HG02870 (cell line): Measurements from ENCODE around the gene RACK1.
"Not testable (repeated sequence)": the region's sequence is repeated elsewhere in the genome, so short reads cannot be mapped to it uniquely, and the experiment has no call there.

Source experiments
- ATAC-seq: cut with Tn5 transposase; IDR thresholded peaks from one replicate; pipeline ENCODE4 v1.9.1; 2021; ENCODE audit warnings: mild to moderate bottlenecking, moderate library complexity; ENCODE audit not compliant: unreplicated experiment

The RACK1 gene

DNA sequence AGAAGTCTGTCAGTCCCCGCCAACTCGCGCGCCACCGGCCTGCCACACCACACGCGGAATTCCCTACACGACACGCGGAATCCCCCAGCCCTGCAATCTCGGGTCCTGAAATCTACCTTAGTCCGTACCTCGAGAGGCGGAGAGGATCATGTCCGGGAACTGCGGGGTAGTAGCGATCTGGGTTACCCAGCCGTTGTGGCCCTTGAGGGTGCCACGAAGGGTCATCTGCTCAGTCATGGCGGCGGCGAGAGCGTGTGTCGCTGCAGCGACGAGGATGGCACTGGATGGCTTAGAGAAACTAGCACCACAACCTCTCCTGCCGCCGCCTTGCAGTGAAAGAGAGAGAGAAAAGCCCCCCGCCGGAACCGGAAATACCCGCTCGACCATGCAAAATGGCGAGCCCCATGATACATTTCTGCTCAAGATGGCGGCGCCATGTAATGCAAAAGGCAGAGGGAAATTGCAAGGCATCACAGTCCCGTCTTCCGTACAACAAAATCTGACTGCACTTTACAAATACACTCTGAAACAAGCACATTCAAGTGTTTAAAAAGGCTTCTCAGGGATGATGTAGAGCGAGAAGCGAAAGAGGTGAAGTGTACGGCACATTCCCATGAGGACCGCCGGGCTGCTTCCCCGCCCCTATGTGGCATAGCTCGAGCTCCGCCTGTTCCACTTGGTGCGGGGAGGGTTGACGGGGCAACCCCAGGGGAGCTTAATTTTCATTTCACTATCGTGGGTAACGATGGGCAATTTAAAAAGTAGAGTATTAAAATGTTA lies at the start of gene RACK1:
Gene RACK1, minus strand, starts transcription at position 343 of the 780 bp plus-strand sequence. Its CDS starts 106 bp downstream, at position 237.
- ATAC-seq = peak; percentile 50

DNA sequence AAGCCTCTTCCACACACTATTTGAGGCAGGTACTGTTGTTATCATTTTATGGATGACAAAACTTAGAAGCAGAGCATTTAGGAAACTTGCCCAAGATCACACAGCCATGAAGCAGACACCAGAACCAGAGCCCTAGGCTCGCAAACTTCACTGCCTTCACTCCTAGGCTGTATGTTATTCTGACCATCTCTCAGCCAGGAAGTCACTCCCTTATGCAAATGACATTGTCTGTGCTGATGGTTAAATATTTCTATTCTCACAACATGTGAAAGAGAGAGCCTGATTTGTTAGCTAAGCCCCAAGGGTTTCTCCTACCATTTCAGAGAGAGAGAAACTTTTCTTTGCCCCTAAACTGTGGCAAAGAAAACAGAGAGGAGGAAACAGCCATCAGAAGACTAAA lies 43.6 kb upstream of the RACK1 start:
- not testable (repeated sequence) for ATAC-seq

DNA sequence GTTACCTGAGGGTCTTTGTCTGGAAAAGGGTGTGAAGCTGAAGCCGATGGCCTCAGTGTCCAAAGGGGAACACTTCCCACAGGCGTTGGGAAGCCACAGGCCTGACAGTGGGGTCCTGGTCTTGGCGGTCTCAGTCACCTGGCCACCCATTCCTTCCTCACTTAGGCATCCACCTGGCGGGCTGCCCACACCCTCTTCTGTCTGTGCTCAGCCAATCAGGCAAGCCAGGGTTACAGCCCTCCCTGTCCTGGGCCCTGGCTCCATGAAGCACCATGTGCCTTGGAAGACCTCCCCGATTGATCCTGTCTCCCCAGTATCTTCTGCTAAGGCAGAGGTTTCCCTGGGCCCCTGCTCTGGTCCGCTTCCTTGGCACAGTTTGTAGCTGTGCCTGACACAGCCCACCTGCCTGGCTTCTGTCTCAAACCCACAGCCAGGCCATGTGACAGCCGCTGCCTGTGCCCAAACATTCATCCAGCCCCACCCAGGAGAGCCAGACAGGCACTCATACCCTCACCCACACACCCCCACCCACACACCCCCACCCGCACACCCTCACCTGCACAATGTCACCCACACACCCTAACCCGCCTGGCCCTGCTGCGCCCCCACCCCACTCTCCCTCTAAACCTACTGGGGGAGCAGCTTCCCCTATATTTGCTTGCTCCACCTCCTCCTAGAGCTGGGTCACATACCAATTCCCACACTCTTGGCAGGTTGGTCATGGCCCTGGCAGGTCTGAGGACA lies 42.4 kb upstream of the RACK1 start:
- not testable (repeated sequence) for ATAC-seq

DNA sequence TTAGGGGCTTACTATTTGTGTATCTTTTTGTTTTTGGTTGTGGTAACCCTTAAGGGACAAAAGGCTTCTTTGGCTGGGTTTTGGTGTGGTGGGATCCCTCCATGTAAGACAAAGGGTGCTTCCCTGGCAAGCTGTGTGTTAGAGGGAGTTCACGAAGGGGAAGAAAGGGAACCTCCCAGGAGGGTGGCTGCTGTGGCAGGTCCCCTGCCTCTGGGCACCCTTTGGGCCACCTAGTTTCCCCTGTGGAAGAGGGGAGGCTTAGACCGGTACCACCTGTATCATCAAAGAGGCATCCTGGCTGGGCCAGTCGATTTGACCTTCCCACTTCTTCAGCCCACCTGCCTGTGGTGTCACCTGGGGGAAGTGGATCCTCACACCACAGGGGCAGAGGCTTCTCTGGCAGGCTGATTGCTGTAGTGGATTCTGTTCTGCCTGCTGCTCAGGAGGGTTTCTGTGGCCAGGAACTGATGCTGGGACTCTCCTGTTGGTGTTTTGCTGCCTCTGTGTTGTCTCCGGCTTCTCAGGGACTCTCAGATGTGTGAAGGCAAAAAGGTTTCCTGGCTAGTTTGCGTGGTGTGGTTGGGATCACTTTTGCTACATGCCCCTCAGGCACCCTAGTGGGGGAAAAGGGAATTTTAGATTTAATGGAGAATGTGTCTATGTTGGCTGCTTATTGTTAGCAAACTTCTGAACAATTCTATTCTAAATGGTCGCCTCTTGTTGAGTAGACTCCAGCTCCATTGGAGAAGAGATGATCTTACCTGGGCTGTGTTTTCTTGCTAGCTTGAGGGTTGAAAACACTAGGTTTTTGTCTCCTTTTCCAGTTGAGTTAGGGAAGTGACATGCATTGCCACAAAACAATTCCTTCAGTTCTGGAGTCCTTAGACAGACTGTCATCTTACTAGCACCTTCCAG lies 40.4 kb upstream of the RACK1 start:
- not testable (repeated sequence) for ATAC-seq

DNA sequence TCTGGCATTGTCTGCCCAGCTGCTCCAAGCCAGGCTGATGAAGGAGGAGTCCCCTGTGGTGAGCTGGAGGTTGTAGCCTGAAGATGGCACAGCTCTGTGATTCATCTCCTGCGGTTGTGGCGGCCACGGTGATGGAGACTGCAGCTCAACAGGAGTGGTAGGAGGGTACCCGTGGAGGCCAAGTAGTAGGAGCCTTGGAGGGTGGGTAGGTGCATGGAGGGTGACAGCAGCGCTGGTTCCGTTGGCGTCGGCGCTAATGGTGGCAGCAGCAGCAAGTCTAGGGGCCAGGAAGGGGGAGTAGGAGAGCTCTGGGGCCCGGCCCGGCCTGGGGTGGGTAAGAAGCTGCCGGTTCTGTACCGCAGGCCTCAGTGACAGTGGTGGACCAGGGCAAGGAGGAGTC lies 39.6 kb upstream of the RACK1 start:
- ATAC-seq = no peak

DNA sequence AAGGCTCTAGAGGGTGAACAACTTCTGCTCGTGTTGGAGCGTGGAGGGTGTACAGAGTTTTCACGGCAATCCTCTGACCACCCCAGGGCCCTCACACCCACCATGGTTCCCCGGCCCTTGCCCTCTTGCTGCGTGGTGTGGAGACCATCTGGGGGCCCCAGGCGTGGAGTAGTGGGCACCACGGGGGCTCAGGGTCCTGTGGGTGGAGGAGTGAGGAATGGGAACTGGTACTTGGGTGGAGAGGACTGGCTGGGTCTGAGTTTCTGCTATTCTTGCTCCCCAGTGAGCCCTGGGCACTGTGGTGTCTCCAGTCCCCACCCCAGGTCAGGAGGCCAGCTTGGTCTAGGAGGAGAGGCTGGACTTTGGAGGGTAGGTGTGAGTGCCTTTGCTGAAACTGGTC lies 39.2 kb upstream of the RACK1 start:
- no peak for ATAC-seq

DNA sequence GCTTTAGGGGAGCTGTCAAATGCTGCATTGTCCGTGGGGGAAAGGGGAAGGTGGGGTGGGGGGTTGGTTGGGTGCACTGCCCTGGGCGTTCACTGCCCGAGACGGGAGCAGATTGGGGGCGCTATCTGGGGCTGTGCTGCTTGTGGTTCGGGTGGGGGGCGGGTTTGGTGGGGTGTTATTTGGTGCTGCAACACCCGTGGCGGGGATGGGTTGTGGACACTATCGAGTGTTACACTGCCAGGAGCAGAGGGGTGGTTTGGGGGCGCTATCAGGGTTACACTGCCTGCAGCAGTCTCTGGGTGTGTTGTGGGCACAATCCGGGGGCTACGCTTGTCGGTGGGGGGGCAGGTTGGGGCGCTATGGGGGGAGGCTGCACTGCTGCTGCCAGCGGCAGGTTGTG lies 38.7 kb upstream of the RACK1 start:
- ATAC-seq = not testable (repeated sequence)

DNA sequence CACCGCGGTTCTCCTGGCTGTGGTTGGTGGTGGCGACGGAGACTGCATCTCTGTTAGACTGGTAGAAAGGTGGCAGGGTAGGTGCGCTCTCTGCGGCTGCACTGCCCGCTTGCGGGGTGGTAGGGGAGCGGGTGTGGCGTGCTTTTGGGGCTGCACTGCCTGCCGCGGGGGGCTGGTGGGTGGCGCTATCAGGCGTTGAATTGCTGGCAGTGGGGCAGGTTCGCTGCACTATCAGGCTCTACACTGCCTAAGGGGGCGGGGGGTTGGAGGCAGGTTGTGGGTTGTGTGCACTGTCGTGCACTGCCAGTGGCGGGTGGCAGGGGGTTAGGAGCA lies 38.2 kb upstream of the RACK1 start:
- ATAC-seq = no peak

DNA sequence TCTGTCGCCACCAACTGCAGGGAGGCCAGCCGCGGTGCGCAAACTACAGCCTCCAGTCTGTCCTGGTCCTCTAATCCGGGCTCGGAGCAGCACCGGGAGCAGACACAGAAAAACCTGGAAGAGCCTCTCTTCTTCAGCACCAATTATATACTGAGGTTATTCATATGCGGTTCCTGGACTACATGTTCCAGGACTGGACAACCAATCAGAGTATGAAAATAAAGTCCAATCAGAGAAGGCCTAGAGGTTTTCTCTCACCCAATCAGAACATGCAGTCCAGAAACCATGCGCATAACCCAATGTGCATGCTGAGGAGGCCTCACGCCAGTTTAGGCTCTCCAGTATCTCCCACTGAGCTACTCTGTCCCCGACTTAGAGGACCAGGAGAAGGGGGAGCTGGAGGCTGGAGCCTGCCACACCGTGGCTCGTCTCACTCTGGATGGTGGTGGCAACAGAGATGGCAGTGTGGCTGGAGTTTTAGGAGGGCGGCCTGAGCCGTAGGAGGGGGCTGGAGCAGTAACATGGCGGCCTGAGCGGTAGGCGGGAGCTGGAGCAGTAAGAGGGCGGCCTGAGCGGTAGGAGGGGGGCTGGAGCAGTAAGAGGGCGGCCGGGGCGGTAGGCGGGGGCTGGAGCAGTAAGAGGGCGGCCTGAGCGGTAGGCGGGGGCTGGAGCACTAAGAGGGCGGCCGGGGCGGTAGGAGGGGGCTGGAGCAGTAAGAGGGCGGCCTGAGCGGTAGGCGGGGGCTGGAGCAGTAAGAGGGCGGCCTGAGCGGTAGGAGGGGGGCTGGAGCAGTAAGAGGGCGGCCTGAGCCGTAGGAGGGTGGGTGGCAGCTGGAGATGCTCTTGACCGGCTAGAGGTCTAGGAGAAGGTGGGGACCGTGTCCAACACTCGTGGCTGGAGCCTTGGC lies 37.6 kb upstream of the RACK1 start:
- ATAC-seq = no peak

DNA sequence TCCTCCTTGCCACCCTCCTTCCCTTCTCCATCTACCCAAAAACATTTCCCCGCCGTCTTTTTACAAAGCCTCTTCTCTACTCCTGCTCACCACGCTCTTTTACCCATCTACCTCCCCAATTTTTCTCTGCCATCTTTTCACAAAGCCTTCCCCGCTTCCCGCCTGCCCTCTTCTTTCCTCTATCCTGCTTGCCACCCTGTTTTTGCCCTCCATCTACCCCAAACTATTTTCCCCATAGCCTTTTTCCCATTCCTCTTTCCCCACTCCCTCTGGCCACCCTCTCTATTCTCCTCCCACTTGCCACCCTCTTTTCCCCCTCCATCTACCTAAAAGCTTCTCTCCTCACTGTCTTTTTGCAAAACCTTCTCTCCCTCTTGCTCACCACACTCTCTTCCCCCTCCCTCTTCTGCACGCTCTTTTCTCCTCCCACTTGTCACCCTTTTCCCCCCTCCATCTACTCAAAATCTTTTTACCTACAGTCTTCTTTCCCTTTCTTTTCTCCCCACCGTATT lies 36.6 kb upstream of the RACK1 start:
- no peak for ATAC-seq

DNA sequence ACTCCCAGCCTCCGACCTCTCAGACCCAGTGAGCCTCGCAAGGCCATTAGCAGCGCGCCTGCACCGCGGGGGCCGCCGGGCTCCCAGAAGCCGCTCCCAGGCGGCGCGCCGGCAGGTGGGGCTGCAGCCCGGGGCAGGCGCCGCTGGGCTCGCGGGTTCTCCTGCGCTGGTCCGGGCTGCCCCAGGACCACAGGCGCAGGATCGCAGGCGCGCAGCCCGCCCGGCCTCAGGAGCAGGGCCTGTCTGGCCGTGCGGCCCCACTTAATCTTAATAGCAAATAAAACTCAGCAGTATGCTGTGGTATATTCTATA lies 29.7 kb upstream of the RACK1 start:
- ATAC-seq = not testable (repeated sequence)

DNA sequence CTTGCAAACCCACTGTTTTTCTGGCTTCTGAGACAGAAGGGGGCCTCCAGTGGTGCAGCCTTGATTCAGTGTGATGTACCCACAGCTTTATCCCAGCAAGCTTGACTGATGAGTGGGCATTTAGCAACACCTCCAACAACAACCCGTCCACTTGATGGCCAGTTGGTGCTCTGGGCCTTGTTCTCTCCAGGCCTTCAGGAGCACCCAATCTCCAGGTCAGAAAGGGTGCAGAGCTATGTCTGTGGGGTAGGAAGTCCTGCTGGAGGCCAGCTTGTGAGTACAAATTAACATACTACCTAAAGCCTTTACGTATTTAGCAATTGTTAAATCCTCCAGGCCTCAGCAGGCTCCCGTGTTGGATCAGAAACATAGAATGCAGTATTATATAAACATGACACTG lies 27.4 kb upstream of the RACK1 start:
- ATAC-seq = no peak

DNA sequence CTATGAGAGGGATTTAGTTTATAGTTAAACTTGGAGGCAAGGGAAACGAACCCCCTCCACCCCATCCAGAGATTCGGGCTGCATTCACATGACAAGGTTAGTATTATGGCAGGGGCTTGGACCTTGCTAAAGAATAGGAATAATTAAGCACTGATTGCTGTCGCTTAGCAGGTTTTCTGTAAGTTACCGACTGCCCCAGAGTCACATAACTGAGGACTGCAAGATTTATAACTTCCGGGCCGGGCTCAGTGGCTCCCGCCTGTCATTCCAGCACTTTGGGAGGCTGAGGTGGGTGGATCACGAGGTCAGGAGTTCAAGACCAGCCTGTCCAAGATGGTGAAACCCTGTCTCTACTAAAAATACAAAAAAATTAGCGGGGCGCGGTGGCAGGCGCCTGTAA lies 24.2 kb upstream of the RACK1 start:
- ATAC-seq = not testable (repeated sequence)

DNA sequence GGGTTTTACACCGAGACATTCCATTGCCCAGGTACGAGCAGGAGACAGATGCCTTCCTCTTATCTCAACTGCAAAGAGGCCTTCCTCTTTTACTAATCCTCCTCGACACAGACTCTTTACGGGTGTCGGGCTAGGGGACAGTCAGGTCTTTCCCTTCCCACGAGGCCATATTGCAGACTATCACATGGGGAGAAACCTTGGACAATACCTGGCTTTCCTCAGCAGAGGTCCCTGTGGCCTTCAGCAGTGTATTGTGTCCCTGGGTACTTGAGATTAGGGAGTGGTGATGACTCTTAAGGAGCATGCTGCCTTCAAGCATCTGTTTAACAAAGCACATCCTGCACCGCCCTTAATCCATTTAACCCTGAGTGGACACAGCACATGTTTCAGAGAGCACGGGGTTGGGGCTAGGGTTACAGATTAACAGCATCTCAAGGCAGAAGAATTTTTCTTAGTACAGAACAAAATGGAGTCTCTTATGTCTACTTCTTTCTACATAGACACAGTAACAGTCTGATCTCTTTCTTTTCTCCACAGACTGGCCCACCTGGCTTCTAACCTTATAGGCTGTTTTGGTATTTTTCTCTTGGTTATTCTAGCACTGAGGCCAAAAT lies 23.7 kb upstream of the RACK1 start:
- ATAC-seq = not testable (repeated sequence)

DNA sequence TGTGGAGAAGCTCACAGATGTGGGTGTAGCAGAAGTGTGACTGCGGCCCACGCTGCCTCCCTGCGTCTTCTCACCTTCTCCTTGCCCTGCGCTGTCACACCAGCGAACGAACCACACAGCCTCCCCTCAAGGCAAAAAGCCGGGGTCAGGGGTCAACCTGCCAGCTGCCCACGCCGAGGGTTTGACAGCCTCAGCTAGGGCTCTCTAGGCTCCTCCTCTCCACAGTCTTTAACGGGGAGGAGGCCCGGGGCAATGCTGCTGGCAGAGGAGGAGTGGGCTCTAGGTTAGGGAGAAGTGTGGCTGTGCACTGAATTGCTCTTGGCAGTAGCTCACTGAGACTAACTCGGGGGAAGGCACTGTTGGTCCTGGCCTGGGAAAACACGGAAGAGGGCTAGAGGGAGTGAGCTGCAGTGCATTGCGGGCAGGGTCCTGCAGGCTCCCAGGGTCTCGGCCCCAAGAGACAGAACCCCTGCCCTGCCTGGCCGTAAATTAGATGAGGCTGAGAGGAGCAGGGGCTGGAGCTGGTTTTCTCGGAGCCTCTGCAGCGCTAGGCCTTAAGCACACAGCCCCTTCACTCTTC lies 21.5 kb upstream of the RACK1 start:
- no peak for ATAC-seq

DNA sequence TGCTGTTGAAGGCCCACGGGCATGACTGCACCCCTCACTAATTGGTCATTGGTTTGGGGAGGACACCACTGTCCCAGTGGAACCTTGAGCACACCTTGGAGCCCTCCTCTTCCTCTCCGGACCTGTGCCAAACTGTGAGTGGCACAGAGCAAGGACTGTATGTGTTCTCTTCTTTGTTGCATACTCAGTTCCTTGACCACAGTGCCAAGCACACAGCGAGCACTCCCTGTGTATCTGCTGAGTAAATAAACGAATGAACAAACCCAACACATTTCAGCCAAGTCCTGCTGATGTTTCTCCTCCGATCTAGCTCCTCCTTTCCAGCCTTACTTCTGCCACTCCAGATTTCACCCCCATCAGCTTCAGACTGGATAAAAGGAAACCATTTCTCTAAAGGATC lies 19.9 kb upstream of the RACK1 start:
- no peak for ATAC-seq

DNA sequence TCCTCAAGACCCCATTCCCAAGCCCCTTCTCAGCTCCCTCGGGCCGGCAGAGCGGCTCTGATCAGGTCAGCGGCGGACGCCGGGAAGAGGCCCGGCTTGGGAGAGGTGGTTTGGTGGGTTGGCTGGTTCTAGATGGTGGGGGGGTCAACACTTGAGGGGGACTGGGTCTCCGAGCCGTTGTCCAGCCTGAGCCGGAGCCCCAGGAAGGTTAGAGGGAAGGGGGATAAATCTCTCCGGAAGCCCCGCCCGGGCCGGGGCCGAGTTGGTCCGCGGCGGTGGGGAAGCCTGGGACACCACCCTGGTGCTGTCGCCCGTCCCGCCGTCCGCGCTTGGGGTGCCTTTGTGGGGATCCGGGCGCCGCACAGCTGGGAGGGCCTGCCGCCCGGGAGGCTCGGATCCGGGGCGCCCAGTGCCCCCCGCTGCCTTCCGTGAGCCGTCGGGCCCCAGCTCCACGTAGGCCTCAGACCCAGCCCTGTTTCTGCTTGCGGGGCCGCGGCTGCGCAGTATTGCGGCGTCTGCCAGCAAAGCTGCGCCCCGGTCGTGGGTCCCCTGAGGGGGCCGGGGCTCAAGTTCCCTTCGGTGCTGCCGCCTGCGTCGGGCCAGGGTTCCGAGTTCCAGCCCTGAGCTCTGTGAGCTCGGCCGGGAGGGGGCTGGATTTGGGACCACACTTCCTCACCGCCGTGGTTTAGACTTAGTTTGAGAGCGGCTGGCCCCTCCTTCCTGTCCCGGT lies 17.8 kb upstream of the RACK1 start:
- ATAC-seq = peak; percentile 49

DNA sequence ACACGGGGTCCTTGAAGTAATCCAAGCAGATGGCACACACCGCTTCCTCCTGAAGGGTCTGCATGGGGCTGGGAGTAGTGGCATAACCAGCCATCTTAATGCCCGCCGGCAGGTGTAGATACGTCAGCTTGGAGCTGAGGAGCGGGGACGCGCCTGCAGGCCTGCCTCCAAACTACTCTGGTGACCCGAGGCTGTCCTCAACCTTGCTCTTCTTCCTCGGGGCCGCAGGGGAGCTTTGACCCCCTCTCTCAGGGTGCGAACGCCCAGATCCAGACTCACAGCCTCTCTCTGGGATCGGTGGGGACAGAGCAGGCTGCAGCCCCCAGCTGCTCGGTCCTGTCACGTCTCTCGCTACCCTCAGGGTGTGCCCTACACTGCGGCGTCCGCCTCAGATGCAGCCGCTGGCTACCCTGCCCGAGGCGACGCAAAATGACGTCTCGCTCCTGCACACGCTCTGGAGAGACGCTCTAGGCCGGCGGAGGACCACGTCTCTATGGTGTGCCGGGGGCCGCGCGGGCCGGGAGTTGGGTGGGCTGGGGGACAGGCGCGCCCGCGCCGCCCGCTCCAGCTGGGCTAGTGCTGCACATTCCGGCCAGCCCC lies 17.1 kb upstream of the RACK1 start, which contains the start of gene TRIM52:
Gene TRIM52, minus strand, starts transcription at position 424 of the 600 bp plus-strand sequence. Its CDS starts 330 bp downstream, at position 94.
- ATAC-seq = peak; percentile 74
